ENCODE measurements around the gene IL33. TPM values are rescaled to one million over a fixed set of nuclear protein-coding genes. Genes with fewer than 3 reads are reported as not detected.

IL33 gene
- total and polyA plus RNA-seq, 2 of the 4 experiments (the other 2 are of a cell fraction), result not detected

GRCh38 chr9:6271508-6272228 lies 56.1 kb downstream of the IL33 start (continued):
- TF ChIP-seq, protein P1, sequence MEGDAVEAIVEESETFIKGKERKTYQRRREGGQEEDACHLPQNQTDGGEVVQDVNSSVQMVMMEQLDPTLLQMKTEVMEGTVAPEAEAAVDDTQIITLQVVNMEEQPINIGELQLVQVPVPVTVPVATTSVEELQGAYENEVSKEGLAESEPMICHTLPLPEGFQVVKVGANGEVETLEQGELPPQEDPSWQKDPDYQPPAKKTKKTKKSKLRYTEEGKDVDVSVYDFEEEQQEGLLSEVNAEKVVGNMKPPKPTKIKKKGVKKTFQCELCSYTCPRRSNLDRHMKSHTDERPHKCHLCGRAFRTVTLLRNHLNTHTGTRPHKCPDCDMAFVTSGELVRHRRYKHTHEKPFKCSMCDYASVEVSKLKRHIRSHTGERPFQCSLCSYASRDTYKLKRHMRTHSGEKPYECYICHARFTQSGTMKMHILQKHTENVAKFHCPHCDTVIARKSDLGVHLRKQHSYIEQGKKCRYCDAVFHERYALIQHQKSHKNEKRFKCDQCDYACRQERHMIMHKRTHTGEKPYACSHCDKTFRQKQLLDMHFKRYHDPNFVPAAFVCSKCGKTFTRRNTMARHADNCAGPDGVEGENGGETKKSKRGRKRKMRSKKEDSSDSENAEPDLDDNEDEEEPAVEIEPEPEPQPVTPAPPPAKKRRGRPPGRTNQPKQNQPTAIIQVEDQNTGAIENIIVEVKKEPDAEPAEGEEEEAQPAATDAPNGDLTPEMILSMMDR (conservative IDR thresholded peaks at IDR 0.05; ENCODE audit: low read depth, low read length), result no peak

DNA sequence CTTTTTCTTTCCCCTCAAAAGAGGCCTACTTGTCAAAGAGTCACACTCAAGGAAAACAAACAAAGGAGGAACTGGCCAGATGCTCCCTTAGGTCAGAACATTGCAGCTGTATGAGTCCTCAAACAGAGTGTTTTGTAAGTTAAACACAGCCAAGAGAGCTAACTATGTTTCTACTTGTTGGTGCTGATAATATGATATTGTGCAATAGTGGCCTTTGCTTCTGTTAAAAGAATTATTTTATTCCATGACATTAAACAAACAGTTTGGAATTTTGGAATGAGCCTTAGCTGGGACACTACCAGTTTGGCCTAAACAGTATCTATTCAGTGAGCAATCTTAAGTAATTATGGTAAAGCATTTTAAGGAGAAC lies 56.6 kb downstream of the IL33 start:
- H2BK120ac ChIP-seq (ENCODE audit: low read depth, low read length), result no peak overlapping the region
- no peaks in the 10 kb centered on the region for H3K36me3 ChIP-seq (ENCODE audit: control insufficient read depth, insufficient read depth, low read length)
- H2AK5ac ChIP-seq (ENCODE audit: low read depth, low read length), result no peak overlapping the region
- H3K27ac ChIP-seq (ENCODE audit: insufficient read depth, low read length), result no peak overlapping the region
- no peaks in the 10 kb centered on the region for H3K79me1 ChIP-seq (ENCODE audit: low read depth in 1 of 2, low read length in 2 of 2)
- no peak overlapping the region for H2BK20ac ChIP-seq (ENCODE audit: low read depth, low read length)
- no peak overlapping the region for H3K23ac ChIP-seq (ENCODE audit: low read depth, low read length)
- peaks cover 18% of the 10 kb centered on the region for H3K27me3 ChIP-seq (ENCODE audit: control insufficient read depth, insufficient read depth, low read length)
- no peak overlapping the region for H4K91ac ChIP-seq (ENCODE audit: insufficient read depth, low read depth, low read length)
- in situ Hi-C loops (cut with MboI; ENCODE audit: low sequenced_read_pairs) (no loop called here), dilution Hi-C loops (cut with HindIII; ENCODE audit: low sequenced_read_pairs, unreplicated experiment) (no loop called here), intact Hi-C loops (cut with micrococcal nuclease) (loop anchor here (1.0 kb wide), 1 partner anchor 217 kb away; no protein-coding TSS in a partner anchor)
- H4K20me1 ChIP-seq (ENCODE audit: insufficient read depth, low read length), result no peaks in the 10 kb centered on the region
- no peak overlapping the region for H2AK9ac ChIP-seq (replicated peaks; ENCODE audit: low read depth, low read length, poor library complexity)
- TF ChIP-seq, protein P1 (conservative IDR thresholded peaks at IDR 0.05; ENCODE audit: low read depth, low read length), result no peak
- TF ChIP-seq NFE2L2 (IDR thresholded peaks at IDR 0.05; ENCODE audit: low read depth, low read length) (no peak), ELK1 (IDR thresholded peaks at IDR 0.05; ENCODE audit: borderline replicate concordance, low read depth, low read length) (no peak), CEBPB (IDR thresholded peaks at IDR 0.05; ENCODE audit: low read depth, low read length) (peak; percentile 98), POLR2A (IDR thresholded peaks at IDR 0.05; ENCODE audit: low read depth, low read length) (no peak), RCOR1 (IDR thresholded peaks at IDR 0.05; ENCODE audit: insufficient replicate concordance, low read length) (no peak), BHLHE40 (IDR thresholded peaks at IDR 0.05; ENCODE audit: low read depth, low read length) (no peak), FOS (IDR thresholded peaks at IDR 0.05; ENCODE audit: low read depth, low read length) (peak; percentile 51; the same call in 1 of the 2 replicates), RFX5 (IDR thresholded peaks at IDR 0.05; ENCODE audit: low read depth, low read length) (no peak)
- no peak overlapping the region for H3K14ac ChIP-seq (replicated peaks; ENCODE audit: low read depth, low read length)
- H3K9me1 ChIP-seq (ENCODE audit: insufficient read depth, low read length), result no peaks in the 10 kb centered on the region
- H4K8ac ChIP-seq (ENCODE audit: low read depth in 2 of 2, low read length in 2 of 2), result no peak overlapping the region
- H4K5ac ChIP-seq (ENCODE audit: low read depth, low read length), result no peak overlapping the region
- H2AFZ ChIP-seq (replicated peaks; ENCODE audit: low read length, poor library complexity), result no peak overlapping the region
- no peak overlapping the region for H2BK5ac ChIP-seq (ENCODE audit: low read depth, low read length, poor library complexity, severe bottlenecking)
- no peak overlapping the region for H3K9ac ChIP-seq (ENCODE audit: low read depth, low read length)
- H3K4me3 ChIP-seq (ENCODE audit: insufficient read depth, low read depth, low read length), result no peak overlapping the region
- no peak overlapping the region for H3K18ac ChIP-seq (ENCODE audit: low read depth, low read length)
- peak; percentile 97 for ATAC-seq (ENCODE audit: low read depth)
- no peak overlapping the region for H3K4me2 ChIP-seq (ENCODE audit: low read depth, low read length)
- H2BK15ac ChIP-seq (ENCODE audit: low read depth, low read length), result no peak overlapping the region
- H3K9me3 ChIP-seq (ENCODE audit: control insufficient read depth, insufficient read depth, low read length), result no peaks in the 10 kb centered on the region
- CTCF ChIA-PET, result interaction anchor here (0.6 kb wide), 2 partner anchors 105 to 708 kb away, joined by 3 to 4 read pairs; no protein-coding TSS in a partner anchor
- no TSS peak for BruUV-seq (replicated peaks)
- POLR2A ChIA-PET (ENCODE audit: unreplicated experiment), result no interaction called here
- peak; percentile 93 for DNase-seq
- H3K56ac ChIP-seq (ENCODE audit: extremely low read depth, insufficient read depth, low read length), result no peak overlapping the region
- H3K4me1 ChIP-seq (ENCODE audit: control insufficient read depth, insufficient read depth, low read length), result peaks cover 4% of the 10 kb centered on the region; the same call in 1 of the 2 replicates
- H3K4ac ChIP-seq (ENCODE audit: low read depth, low read length), result no peak overlapping the region

Measured in IMR-90 (cell line).